ENCODE data around the gene NCAM1.

DNA sequence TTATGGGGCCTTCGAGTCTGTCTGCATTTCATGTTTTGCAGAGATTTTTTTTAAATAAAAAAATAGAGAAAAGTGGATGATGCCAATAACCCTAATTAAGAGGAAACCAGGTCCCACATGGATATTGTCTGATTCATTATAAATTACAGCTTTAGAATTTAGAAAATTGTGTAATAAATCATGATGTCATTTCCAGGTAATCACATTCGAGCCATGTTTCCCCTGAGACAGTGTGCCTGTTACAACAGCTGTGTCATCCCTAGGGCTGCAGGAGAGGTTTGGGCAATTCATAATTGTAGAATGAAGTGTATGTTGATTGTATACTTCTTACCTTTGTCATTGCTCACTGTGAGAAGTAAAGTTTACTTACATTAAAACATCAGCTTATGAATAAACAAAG, 38.3 kb downstream of the NCAM1 start:
- TF ChIP-seq, protein P1, sequence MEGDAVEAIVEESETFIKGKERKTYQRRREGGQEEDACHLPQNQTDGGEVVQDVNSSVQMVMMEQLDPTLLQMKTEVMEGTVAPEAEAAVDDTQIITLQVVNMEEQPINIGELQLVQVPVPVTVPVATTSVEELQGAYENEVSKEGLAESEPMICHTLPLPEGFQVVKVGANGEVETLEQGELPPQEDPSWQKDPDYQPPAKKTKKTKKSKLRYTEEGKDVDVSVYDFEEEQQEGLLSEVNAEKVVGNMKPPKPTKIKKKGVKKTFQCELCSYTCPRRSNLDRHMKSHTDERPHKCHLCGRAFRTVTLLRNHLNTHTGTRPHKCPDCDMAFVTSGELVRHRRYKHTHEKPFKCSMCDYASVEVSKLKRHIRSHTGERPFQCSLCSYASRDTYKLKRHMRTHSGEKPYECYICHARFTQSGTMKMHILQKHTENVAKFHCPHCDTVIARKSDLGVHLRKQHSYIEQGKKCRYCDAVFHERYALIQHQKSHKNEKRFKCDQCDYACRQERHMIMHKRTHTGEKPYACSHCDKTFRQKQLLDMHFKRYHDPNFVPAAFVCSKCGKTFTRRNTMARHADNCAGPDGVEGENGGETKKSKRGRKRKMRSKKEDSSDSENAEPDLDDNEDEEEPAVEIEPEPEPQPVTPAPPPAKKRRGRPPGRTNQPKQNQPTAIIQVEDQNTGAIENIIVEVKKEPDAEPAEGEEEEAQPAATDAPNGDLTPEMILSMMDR (IDR thresholded peaks at IDR 0.05), result no peak
- TF ChIP-seq POLR2A (IDR thresholded peaks at IDR 0.05) (no peak), EP300 (IDR thresholded peaks at IDR 0.05) (no peak)

All from upper lobe of left lung (tissue), 4 donors.